GM19023 (cell line): ENCODE data around the gene WSCD1.
A peak's percentile ranks its signal among the peaks of the same experiment; 100 is the strongest.

Source experiments
- ATAC-seq: cut with Tn5 transposase; IDR thresholded peaks from one replicate; pipeline ENCODE4 v1.9.1; 2021; ENCODE audit warnings: mild to moderate bottlenecking, moderate library complexity; ENCODE audit not compliant: unreplicated experiment

The WSCD1 gene

DNA sequence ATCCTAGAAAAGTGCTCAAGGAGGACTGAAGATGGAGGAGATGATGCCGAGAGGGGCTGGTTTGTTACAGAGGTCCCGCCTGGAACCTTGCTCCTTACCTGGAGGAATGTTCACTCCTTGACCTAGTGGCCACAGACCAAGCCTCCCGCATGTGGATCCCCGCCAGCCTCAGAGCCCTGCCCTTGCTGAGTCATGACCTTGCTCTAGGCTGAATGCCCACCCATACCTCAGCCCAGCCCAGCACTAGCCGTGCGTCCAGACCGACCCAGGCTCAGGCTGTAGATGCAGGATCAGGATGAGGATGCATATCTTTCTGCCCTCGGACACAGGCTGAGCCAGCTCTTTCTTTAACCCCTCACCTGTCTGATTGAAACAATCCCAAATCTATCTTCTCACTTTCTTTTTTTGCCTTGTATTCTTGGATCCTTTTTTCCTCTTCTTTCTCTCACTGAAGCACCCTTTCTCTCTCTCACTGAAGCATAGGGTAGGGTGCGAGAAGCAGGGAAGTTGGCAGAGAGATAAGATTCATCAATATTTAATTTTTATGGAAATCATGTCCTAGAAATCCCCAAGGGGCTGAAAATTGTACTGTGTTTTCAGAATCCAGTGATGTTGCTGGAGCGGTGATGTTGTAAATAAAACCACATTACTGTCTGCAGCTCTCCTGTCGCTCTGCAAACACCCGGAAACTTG, 34.9 kb downstream of the WSCD1 start:
- no peak for ATAC-seq

DNA sequence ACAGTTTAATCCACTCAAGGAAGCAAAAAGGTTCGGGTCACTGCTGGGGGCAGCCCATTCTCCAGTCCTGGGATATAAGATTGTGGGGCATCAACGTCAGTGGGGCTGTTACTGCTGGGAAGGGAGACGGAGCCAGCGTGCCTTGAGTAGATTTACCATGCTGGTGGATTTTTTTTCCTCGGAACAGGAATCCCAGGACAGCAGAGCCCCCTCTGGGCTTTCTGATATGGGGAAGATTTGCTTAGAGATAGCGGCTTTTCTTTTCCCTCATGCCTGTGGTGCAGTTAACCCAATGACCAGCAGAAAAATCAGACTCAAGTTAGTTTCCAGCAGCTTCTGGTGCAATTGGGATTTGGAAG, 35.4 kb downstream of the WSCD1 start:
- no peak for ATAC-seq

DNA sequence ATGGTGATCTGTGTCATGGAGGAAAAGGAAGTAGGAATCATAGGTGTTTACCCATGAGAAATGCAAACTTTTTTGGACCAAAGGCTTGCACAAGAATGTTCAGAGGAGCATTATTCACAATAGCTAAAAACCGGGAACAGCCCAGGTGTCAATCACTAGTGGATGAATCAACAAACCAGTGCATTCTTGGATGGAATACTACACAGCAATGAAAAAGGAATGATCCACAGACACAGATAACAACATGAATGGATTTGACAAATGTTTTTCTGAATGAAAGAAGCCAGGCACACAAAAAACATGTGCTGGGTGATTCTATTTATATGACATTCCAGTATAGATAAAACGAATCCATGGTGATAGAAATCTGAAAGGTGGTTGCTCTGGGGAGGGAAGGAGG, 36.0 kb downstream of the WSCD1 start:
- no peak for ATAC-seq

DNA sequence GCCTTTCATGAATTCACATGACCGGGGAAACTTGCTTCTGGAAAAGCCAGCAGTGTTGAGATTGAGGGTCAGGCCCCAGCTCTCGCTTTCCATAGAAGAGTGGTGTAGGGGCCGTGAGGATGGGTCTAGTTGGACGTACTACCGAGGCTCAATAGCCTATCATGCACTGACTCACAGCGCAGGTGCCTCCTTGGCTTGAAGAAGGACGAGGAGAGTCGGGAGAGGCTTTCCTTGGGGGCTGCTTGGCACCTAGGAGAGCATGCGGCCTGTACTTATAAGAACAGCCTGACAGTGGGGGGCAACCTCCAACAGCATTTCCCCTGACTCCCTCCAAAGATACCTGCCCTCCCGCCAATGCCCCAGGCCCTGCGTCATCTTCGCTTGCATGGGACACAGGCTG, 37.6 kb downstream of the WSCD1 start:
- no peak for ATAC-seq

DNA sequence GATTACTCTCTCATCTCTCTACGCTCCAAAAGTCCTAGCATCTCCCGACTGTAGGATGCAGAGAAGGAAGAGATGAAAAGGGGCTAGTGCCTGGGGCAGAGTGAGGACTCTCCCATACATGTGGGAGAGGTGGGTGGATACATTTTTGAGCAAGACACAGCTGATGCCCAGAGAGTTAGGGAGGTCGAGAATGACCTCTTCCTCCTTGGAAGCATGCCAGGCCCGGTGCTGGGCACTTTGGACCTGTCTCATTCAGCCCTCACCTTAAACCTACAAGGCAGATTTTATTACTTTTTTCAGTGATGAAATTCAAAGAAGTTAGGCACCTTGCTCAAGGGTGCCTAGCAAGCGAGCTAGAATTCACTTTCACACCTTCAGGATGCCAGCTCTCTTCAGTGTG, 38.2 kb downstream of the WSCD1 start:
- no peak for ATAC-seq

DNA sequence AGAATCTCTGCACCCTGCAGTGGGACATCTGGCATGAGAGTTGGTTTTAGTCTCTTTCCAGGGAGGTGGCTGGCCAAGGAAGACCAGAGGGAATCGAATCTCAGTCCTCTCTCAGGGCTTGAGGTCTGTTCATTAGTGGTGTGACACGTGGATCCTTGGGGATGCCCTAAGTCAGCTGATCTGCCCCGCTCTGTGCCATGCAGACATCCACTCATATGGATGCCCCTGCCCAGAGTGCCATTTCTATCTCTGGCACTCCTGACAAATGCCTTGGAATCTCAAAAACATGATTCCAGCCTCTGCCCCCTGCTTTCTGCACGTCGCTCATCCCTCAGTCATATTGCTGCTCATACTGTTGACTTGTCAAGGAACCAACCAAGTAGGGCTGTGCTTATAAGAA, 38.8 kb downstream of the WSCD1 start:
- no peak for ATAC-seq

DNA sequence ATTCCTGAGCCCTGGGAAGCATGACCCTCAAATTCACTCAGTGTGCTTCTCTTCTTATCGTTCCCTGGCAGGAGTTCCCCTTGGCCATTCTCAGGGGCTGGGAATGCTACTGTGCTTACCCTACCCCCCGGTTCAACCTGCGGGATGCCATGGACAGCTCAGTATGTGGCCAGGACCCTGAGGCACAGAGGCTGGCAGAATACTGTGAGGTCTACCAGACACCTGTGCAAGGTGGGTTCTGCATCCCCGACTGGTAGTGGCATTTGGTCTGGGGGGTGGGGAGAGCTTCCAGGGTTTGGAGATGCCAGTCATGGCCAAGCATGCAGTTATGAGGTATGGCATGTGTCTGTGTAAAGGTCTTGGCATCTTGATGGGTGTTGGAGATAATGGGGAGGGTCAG, 39.4 kb downstream of the WSCD1 start:
- no peak for ATAC-seq

DNA sequence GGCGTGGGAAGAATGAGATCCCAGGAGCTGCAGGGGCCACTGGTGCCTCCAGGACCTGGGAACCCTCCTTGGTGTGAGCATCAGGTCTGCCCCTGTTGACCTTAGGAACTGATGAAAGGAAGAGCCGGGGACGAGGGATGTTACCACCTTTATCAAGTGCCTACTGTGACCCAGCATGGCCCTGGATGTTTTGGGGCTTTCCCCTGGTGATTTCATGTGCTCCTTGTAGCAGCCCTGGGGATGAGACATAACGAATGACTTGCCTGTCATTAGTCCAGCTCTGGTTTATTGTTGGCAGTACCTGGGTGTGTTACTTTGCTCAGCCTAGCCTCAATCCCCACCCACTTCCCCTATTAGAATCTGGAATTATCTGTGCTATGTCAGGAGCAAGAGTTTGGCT, 39.9 kb downstream of the WSCD1 start:
- peak; percentile 23 for ATAC-seq

DNA sequence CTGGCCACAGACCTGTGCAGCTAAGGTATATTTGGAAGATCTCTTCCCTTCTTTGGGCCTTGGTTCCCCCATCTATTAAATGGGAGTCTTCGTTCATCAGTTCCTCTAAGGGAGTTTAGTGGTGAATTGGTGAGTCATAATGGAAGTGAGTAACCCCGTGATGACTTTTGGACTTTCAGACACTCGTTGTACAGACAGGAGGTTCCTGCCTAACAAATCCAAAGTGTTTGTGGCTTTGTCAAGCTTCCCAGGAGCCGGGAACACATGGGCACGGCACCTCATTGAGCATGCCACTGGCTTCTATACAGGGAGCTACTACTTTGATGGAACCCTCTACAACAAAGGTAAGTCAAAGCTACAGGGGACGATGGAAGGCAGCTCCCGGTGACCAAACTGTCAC, 40.4 kb downstream of the WSCD1 start:
- ATAC-seq: peak; percentile 57

DNA sequence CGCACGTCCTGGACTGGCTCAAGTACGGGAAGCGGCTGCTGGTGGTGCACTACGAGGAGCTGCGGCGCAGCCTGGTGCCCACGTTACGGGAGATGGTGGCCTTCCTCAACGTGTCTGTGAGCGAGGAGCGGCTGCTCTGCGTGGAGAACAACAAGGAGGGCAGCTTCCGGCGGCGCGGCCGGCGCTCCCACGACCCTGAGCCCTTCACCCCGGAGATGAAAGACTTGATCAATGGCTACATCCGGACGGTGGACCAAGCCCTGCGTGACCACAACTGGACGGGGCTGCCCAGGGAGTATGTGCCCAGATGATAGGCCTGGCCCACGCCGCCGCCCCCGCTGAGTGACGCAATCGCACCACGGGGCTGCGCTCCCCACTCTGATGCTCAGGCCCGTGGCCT, 50.2 kb downstream of the WSCD1 start:
- no peak for ATAC-seq

DNA sequence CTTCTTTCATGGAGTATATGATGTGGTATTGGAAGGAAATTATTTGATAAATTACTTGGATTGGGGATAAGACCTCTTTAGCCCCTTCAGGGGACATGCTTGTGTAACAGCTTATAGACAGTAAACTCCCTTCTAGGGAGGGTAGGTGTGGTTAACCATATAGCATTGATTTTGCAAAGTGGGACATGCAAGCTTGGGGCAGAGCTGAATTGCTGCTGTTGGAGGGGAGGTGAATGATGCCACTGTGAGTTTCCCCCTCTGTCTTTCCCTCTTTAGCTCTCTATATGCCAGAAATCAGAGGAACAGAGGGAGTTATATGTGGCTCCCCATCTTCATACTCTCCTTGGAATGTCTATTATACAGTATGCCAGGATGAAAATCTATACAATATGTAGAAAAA, 54.7 kb downstream of the WSCD1 start:
- no peak for ATAC-seq

DNA sequence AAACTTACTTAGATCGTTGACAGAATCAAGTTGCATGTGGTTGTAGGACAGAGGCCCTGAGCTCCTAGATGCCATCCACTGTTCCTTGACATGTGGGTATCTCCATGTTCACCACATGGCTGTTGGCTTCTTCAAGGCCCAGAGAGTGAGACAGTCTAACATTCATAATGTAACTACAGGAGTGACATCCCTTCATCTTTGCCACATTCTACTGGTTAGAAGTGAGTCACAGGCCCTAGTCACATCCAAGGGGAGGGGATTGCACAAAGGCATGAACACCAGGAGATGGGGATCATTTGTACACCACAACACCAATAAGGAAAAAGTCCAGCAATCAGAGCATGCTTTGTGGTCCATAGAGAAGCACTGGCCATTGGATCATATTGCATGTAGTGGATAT, 56.6 kb downstream of the WSCD1 start:
- no peak for ATAC-seq

DNA sequence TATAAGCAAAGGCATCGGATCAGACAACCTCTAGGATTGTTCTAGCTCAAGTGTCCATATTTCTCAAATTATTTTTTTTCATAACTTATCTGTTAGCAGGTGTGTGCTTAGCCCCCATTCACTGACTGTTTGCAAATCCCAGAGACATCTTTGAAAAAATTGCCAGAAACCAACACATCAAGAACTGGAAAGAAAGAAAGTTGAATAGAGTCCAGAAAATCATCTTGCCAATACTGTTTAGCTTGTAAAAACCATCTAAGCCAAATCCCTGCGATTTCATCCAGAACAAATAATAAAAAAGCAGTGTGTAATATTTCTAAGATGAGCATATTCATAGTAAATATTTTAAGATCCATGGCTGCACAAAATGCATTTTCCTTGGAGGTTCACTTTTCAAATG, 64.5 kb downstream of the WSCD1 start:
- ATAC-seq: no peak

DNA sequence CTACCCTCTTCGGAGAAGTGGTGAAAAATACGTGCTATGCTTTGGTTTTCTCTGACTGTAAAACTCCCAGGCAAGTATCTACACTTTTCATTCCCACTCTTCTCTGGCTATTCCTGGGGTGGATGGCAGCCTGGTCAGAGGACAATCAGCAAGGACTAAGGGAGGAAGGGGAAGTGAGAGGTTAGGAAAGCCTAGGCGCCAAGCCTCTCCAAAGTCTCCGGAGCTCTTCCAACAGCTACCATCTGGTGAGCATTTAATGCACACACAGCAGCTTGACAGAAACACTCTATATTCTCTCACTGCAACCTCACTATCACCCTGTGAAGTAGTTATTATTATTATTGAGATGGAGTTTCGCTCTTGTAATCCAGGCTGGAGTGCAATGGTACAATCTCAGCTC, 65.1 kb downstream of the WSCD1 start:
- no peak for ATAC-seq

DNA sequence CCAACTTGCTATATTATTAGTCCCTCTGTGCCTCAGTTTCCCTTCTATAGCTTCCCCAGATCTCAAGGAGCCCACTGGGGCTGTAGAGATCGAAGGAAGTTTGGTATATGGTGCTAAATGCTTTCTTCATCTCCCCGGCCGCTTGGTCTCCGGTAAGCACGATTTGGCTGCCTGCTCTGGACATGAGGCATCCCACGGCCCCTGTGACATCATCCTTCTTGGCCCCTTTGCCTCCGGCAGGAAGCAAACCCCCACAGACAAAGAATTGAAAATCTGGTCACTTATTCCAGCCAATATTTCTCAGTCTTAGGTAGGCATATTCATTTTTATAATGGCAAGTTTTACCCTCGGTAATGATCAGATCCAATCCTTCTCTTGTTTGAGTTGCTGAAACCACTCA, 65.8 kb downstream of the WSCD1 start:
- no peak for ATAC-seq

DNA sequence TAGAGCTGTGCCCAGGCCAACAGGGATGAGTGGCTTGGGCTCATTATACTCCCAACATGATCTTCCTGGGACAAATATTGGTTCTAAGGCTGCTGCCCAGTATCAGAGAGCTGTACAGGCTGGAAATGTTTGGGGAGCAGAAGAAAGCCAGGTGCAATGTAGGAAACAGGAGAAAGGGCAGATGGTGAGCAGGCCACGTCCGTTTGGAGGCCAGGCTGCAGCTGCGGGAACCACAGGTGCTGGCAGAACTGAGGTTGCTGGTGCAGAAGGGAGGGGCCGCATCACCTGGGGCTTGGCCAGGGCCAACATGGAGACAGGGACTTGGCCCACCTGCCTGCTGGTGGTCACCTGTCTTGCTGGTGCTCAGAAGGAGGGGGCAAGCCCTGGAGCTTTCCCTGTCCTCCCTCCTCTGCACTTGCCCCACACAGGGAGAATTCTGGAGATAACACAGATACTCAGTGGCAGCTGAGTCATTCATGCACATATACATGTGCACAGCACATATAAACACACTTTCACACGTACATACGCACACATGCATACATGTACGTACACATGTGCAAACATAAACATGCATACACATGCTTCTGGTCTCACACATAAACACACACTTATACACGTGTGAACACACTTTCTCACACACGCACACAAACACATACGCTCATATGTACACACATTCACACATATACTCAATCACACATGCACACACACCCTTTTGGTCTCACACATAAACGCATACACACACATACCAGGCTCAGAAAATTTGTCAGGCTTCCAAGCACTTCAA, 67.7 kb downstream of the WSCD1 start:
- no peak for ATAC-seq

DNA sequence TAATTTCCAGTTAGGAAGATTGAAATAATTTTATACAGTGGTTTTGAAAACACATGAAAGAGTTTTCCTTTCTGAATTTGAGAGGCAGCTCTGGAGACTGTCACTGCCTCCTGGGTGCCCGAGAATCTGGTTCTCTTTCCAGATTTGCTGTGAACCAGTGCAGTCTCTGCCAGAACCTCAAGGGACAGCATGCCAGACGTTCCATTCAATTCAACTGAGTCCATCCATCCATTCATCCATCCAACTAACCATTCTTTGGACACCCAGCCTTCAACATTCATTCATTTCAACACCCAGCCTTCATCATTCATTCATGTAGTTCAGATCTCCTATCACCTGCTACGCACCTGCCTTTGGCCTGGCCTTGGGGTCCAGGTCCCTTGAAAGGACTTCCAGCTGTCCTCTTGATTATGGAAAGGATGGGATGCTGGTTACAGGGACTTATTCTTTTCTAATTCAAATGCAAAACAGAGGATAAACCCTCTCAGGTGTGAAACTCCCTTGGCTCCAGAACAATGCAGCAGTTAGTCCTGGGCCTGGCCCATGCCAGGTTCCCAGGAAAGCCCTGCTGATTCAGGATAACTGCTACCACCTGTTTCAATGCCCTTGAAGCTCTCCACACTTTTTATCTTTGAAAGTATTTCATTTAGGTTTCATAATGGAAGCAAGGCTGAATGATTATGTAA, 68.7 kb downstream of the WSCD1 start:
- no peak for ATAC-seq

DNA sequence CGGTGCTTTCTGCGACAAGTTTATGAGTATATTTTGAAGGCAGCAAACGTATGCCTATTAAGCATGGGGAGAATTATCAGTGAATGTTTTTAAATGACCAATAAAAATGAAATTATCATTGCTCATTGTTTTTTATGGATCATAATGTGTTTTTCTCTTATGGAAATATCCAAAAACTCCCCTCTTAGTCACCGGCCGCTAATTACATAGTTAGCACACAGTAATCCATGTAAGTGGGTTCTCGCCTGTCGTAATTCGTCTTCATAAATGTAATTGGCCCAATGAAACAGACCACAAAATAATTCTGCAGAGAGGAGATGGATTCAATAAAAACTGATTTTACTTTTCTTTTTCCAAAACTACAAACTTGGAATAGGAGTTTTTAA, 69.3 kb downstream of the WSCD1 start:
- no peak for ATAC-seq

DNA sequence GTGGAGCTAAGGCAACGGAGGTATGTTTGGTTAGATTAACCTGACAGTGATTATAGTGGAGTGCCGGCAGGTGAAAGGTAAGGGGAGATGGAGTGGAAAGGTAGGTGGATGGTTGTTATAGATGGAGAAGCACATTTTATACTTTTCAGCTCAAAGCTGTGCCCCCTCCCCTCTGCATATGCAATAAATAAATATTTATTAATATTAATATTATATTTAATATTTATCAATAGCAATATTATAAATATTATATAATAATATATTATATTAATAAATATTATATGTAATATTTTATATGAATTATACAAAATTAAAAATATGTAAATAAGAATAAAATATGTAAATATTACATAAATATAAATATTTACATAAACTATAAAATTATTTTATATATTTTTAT, 70.0 kb downstream of the WSCD1 start:
- ATAC-seq: no peak

DNA sequence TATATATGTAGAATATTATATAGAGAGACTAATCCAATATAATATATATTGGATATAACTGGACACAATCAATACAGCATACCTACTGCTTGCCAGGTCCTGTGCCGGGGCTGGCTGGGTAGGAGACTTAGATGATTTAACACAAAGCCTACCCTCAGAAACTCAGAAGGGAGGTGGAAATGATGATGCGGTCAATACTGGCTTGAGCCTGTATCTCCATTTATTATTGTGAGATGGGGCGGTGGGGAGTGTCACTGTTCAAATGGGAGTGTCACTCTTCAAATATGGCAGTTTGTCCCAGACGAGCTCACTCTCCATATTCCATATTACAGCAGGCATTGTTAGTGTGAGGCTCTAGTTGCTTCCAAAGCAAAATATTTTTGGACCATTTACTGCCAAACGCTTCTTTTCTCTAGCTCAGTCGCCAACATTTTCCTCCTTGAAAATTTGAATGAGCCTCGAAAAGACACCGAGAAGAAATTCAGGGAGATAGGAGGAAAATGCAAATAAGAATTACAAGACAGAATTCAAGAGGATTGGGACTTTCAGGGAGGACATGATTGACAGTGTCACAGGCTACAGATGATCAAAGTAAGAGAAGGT, 70.7 kb downstream of the WSCD1 start:
- no peak for ATAC-seq

DNA sequence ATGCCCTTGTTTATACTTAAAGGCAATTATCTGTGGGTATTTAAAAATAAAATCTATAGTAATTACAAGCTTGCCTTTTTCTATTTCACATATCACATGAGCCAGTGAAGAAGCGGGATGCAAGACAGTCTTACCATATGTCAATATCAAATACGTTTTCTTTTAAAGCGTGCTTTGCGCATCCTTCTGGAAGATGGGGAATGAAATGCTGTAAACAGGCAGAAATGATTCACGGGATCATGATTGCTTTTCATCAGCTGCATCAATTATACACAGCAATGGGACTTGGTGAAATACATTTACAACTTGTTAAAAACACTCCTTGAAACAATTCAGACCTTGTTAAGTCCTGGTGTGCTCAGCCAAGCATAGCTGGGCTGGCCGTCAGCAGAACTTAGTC, 72.5 kb downstream of the WSCD1 start:
- ATAC-seq: no peak

DNA sequence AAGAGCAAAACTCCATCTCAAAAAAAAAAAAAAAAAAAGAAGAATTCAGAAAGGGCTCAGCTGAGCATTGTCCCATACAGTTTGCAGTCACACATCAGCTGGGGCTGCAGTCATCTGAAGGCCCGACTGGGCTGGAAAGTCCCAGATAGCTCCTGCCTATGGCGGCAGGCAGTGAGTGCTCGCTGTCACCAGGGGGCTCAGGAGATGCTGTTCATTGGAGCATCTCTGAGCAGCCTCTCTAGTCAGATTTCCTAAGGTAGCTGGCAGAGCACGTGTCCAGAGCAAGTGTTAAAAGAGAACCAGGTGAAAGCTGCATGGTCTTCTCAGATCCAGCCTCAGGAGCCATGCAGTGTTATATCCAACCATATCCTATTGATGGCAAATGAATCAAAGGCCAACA, 75.8 kb downstream of the WSCD1 start:
- ATAC-seq: no peak
